GM10266 (cell line): ENCODE data around the gene HLCS.

Experiments
- DNase-seq: peaks from one replicate; pipeline ENCODE4 v3.0.0; 2012; ENCODE audit errors: extremely low spot score
- CTCF ChIP-seq: IDR thresholded peaks from 2 replicates; pipeline ENCODE4 v1.5.1; 2012; ENCODE audit warnings: mild to moderate bottlenecking, low read depth; ENCODE audit not compliant: control insufficient read depth, insufficient read depth; ENCODE audit errors: missing control alignments

HLCS gene

DNA sequence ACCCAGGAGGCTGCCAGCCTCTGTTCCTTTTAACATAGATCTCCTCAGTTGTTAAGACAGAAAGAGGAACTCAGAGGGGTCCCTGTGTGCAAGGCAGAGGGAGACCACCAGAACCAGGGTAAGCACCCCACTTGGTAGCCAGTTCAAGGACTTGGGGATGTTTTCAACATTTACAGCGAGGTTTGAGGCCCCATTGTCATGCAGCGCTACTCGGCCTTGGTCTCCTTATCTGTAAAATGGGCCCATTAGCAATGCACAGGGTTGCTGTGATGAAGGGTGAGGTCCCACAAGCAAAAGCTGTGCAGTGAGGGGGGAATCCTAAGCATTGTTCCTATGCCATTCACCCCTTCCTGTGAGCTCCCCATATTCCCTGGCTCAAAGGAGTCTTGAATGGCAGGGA lies 263.3 kb downstream of the HLCS start:
- peak; percentile 34 for DNase-seq
- no peak for TF ChIP-seq CTCF

GRCh38 chr21:36702622-36702968 lies 263.9 kb downstream of the HLCS start:
- no peak for TF ChIP-seq CTCF
- no peak for DNase-seq

DNA sequence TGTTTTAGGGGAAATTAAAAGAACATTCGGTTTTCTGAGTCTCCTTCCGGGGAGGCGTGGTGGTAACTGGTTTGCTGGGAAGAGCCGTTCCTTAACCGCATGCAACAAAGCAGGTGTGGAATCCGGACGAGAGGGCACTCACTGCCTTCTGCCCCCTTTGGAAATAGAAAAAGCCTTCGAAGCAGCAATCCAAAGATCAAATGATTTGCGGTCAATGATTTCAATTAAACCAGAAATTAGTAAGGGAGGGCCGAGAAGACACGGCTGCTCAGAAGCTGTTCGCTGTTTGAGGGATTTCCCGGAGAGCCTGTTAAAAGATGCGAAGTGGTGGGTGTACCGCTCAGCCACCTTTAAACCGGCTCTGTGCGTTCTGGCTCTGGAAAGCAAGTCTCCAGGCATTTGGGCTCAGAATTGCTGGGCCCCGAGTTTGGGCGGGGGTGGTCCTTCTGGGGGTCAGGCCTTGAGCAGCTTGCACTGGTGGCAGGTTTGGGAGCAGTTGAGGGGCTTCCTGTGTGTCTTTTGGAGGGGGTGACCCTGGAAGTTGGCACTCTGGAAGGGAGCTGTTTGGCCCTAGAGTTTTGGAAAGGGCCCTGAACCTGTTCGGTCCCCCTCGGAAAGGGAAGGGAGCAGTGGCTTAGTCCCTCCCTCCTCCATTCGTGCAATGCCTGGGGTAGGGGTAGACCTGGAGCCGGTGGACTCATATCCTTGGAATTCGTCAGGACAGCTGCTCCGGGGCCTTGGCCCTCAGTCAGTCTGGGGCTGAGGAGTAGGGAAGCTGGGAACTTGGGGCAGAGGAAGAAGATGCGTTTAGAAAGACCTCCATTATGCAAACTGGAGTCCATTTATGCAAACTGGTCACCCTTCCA lies 264.5 kb downstream of the HLCS start:
- peak; percentile 38 for DNase-seq
- no peak for TF ChIP-seq CTCF

DNA sequence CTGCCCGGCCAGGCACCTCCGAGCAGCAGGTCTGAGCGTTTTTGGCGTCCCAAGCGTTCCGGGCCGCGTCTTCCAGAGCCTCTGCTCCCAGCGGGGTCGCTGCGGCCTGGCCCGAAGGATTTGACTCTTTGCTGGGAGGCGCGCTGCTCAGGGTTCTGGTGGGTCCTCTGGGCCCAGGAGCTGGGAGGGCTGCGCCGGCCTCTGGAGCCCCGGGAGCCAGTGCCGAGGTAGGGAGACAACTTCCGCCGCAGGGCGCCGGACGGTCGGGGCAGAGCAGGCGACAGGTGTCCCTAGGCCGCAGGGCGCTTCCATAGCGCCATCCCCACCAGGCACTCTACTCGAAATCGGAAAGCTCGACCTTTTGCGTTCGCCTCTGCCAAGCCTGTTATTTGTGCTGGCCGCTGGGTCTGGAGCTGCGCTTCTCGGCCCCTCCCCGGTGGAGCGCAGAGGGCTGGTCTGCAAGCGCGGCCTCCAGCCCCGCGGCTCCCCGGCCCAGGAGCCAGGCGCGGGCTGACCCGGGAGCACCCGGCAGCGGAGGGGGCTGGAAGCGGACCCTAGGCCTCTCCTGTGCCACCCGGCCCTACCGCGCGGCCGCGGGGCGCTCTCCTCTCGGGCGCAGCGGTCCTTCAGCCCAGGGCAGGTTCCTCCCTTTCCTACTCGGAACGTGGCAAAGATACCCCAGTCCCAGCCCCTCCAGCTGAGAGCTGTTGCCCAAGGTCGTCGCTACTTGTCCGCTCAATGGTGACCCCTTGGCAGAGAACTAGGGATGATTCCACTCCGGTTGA lies 265.3 kb downstream of the HLCS start:
- DNase-seq: peak; percentile 56
- no peak for TF ChIP-seq CTCF
